Activated naive CD4-positive, alpha-beta T cell treated with anti-CD3 and anti-CD28 coated beads, Interleukin-2, amount 50 U/mL, for 72 hours (primary cell): ENCODE data around the gene PDZRN4. TPM values are rescaled to one million over a fixed set of nuclear protein-coding genes. Genes with fewer than 3 reads are reported as not detected.

ENCODE experiments used
- ATAC-seq, 2 donors: fragments of 150-1000 bp; cut with Tn5 transposase; 2 replicates each; pipeline ENCODE4 v1.10.0; 2021; ENCODE audit warnings: mild to moderate bottlenecking in 2 of 2, moderate library complexity in 2 of 2
- DNase-seq, 2 donors: peaks; one replicate each; pipeline ENCODE4 v3.0.0; 2021 to 2022; ENCODE audit warnings: low spot score in 2 of 2
- H3K27ac Mint-ChIP-seq, 2 donors: one replicate each; pipeline ENCODE4 v1.8.0; 2022; ENCODE audit warnings: mild to moderate bottlenecking in 2 of 2, mixed read lengths in 2 of 2
- H3K36me3 Mint-ChIP-seq, 2 donors: one replicate each; pipeline ENCODE4 v1.8.0; 2022; ENCODE audit warnings: mixed read lengths in 2 of 2
- H3K9me3 Mint-ChIP-seq, 2 donors: one replicate each; pipeline ENCODE4 v1.8.0; 2022; ENCODE audit warnings: mixed read lengths in 2 of 2
- total RNA-seq, 2 donors: library from RNA; stranded (reverse); gene quantifications; one replicate each; pipeline ENCODE4 v1.2.3, GENCODE V29; 2022

PDZRN4 gene
- total RNA-seq, 2 donors from 2014 or later, result not detected

DNA sequence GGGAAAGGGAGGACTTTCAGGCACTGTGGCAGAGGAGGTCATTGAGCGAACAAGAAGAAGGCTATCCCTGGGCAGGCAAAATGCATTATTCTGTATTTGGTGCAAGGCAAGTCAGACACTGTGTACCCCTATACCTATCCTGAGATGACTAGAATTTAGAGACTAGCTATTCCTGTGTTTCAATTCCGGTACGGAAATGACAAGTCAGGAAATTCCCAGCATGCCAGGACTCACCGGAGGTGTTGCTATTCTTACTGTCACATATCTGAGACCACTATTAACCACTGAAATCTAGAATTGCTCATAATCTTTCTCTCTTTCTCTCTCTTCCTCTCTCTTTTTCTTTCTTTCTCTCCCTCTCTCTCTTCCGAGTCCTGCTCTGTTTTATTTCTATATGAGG lies 297.1 kb downstream of the PDZRN4 start:
- DNase-seq (no peak), ATAC-seq (no peak)
- Mint-ChIP-seq H3K9me3 (no peaks in the 10 kb centered on the region), H3K36me3 (no peaks in the 10 kb centered on the region), H3K27ac (no peak overlapping the region)

- no peaks in the 10 kb centered on the region for H3K36me3 Mint-ChIP-seq
- no peaks in the 10 kb centered on the region for H3K9me3 Mint-ChIP-seq
- DNase-seq (no peak), ATAC-seq (no peak)
- no peak overlapping the region for H3K27ac Mint-ChIP-seq
These were observed 298.6 kb downstream of the PDZRN4 start for GRCh38 chr12:41486718-41487117.

GRCh38 chr12:41496009-41496408 lies 307.9 kb downstream of the PDZRN4 start:
- no peaks in the 10 kb centered on the region for H3K36me3 Mint-ChIP-seq
- H3K27ac Mint-ChIP-seq, result no peak overlapping the region
- DNase-seq (no peak), ATAC-seq (no peak)
- H3K9me3 Mint-ChIP-seq, result no peaks in the 10 kb centered on the region

DNA sequence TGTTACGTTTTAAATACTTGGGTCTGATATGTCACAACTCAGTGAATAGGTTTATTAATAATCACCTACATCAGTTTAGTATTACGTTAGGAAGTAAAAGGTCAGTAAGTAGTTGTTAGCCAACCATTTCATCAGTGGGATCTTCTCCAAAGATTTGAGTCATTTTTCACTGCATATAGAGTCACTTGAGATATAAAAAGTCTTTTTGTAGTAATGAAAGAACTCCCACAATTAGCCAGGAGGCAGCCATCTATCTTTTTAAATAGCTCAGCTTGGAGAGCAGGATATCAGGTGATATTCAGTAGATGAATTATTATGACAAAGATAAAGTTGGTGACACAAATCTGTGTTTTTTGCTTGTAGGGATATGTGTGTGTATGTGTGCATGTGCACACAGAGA lies 309.3 kb downstream of the PDZRN4 start:
- no peak for DNase-seq
- no peaks in the 10 kb centered on the region for H3K36me3 Mint-ChIP-seq
- H3K27ac Mint-ChIP-seq, result no peak overlapping the region

DNA sequence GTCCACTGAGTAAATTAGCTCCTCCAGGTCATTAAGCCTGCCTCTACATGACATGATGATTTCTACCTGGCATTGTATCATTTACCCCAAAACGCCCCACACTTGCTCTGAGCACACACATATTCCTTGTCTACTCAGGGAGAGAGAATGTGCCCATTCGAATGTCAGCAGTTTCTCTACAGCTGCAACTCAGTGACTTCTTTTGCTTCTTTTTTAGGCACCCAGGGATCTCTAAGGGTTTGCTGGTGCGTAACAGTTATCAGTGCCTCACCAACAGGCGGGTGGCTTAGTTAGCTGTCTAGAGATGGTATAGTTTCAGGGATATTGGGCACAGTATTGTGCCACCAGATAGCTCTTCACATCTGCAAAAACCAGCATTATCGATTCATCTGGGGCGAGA lies 316.9 kb downstream of the PDZRN4 start:
- Mint-ChIP-seq H3K9me3 (no peaks in the 10 kb centered on the region), H3K27ac (no peak overlapping the region), H3K36me3 (no peaks in the 10 kb centered on the region)
- ATAC-seq (no peak), DNase-seq (no peak)

More for the DNA sequence above, 309.3 kb downstream of the PDZRN4 start:
- ATAC-seq, result no peak
- H3K9me3 Mint-ChIP-seq, result no peaks in the 10 kb centered on the region

GRCh38 chr12:41507286-41507685 lies 319.2 kb downstream of the PDZRN4 start:
- Mint-ChIP-seq H3K9me3 (no peaks in the 10 kb centered on the region), H3K27ac (no peak overlapping the region), H3K36me3 (no peaks in the 10 kb centered on the region)
- ATAC-seq, result no peak
- DNase-seq, result no peak

- no peak overlapping the region for H3K27ac Mint-ChIP-seq
- no peaks in the 10 kb centered on the region for H3K9me3 Mint-ChIP-seq
- DNase-seq, result no peak
- H3K36me3 Mint-ChIP-seq, result no peaks in the 10 kb centered on the region
- no peak for ATAC-seq
These were observed 321.3 kb downstream of the PDZRN4 start for GRCh38 chr12:41509271-41510055.

DNA sequence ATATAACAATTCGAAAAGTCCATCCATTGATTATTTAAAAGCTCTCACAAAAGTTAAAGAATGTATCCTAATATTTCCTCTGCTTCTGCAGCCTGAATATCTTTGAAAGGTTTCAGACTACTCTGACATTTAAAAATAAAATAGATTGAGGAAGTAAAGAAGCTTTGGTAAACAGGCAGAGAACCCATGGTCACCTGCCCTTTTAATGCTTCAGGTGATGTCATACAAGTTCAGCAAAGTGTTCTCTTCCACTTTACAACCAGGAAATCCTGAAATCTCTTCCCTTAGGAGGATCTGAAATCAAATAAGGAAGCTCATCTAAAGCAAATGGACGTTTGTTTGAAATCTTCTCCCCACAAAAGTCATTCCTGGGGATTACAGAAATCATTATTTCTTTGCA lies 322.4 kb downstream of the PDZRN4 start:
- no peak overlapping the region for H3K27ac Mint-ChIP-seq
- ATAC-seq (no peak), DNase-seq (no peak)
- H3K36me3 Mint-ChIP-seq, result no peaks in the 10 kb centered on the region
- no peaks in the 10 kb centered on the region for H3K9me3 Mint-ChIP-seq

DNA sequence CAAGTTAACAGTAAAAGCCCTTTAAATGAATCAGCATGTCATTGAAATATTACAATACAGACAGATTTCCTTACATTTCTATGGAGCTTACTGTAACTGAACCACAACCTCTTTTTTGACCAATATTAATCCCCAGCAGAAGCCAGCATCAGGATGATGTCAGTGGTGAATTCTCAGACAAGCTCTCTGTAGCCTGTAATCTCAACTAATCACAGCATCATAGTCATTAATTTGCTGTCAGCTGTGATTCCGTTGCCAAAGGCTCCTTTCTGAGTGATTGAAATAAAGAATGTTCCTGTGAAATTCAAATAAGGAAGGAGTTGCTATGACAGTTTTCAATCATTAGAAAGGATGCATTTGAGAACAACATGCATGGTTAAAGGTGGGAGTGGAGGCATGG lies 323.1 kb downstream of the PDZRN4 start:
- ATAC-seq, result no peak
- Mint-ChIP-seq H3K36me3 (no peaks in the 10 kb centered on the region), H3K27ac (no peak overlapping the region), H3K9me3 (no peaks in the 10 kb centered on the region)
- DNase-seq, result no peak

- Mint-ChIP-seq H3K9me3 (no peaks in the 10 kb centered on the region), H3K27ac (no peak overlapping the region), H3K36me3 (no peaks in the 10 kb centered on the region)
- ATAC-seq, result no peak
- DNase-seq, result no peak
These were observed 324.4 kb downstream of the PDZRN4 start for GRCh38 chr12:41512497-41512896.

DNA sequence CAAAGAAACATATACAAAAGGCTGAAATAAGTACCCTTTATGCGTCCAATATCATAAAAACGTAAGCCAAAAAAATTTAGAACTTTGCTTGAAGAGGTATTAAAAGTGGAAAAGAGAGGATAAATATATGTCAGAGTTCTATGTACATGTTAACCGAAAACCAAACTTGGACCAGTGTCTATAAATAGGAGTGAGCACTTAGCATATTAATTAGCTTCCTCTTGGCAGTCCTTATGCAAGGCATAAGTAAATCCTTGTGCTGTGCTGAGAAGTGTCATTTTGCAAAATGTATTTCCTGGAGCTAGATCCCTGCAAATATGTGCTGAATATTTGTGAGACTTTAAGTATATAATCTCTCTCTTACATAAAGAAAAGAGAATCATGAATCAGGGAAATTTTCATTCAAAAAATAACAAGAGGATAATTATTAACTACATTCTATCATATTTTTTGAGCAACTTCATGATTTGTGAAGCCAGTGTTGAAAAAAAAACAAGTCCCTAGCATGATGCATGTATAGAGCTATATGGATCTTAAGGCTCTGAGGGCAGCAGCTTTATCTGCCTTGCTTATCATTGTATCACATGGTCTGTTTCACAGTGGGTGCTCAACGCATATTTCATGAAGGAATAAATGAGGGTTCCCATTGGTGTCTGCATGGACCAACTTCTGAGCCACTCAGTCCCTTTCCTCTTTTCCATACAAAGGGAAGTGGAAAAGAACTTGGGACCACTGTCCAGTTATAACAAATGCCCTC lies 326.1 kb downstream of the PDZRN4 start:
- no peaks in the 10 kb centered on the region for H3K36me3 Mint-ChIP-seq
- no peak overlapping the region for H3K27ac Mint-ChIP-seq
- no peaks in the 10 kb centered on the region for H3K9me3 Mint-ChIP-seq
- ATAC-seq, result no peak
- DNase-seq, result no peak

GRCh38 chr12:41514907-41515306 lies 326.8 kb downstream of the PDZRN4 start:
- no peaks in the 10 kb centered on the region for H3K9me3 Mint-ChIP-seq
- ATAC-seq, result no peak
- no peak for DNase-seq
- H3K27ac Mint-ChIP-seq, result no peak overlapping the region
- H3K36me3 Mint-ChIP-seq, result no peaks in the 10 kb centered on the region

- Mint-ChIP-seq H3K36me3 (no peaks in the 10 kb centered on the region), H3K27ac (no peak overlapping the region), H3K9me3 (no peaks in the 10 kb centered on the region)
- DNase-seq (no peak), ATAC-seq (no peak)
These were observed 327.8 kb downstream of the PDZRN4 start for GRCh38 chr12:41515953-41516352.

DNA sequence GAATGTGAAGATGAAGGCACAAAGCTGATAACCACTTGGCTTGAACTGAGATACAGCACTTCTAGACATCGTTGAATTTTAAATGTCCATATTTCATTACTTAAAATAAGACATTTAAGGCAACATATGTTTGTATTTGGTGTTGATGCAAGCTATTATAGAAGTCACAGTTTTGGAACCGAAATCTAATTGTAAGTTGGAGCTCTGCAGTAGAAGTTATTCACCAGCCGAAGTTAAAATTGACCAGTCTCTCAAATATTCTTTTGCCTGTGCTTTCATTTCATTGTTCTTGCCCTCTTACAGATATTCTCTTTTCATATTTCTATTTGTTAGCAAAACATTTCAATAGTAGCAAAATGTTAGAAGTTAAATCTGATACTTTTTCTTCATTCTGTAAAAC lies 332.7 kb downstream of the PDZRN4 start:
- Mint-ChIP-seq H3K9me3 (no peaks in the 10 kb centered on the region), H3K27ac (no peak overlapping the region)
- no peak for ATAC-seq

GRCh38 chr12:41521872-41522379 lies 333.8 kb downstream of the PDZRN4 start:
- no peak for DNase-seq
- H3K27ac Mint-ChIP-seq, result no peak overlapping the region
- H3K36me3 Mint-ChIP-seq, result no peaks in the 10 kb centered on the region
- peaks cover 0 to 3% of the 10 kb centered on the region in 2 donors for H3K9me3 Mint-ChIP-seq
- no peak for ATAC-seq

More for the DNA sequence above, 332.7 kb downstream of the PDZRN4 start:
- no peak for DNase-seq
- H3K36me3 Mint-ChIP-seq, result no peaks in the 10 kb centered on the region

GRCh38 chr12:41527062-41527461 lies 338.9 kb downstream of the PDZRN4 start:
- no peak for DNase-seq
- Mint-ChIP-seq H3K9me3 (peaks cover 0 to 4% of the 10 kb centered on the region in 2 donors), H3K36me3 (no peaks in the 10 kb centered on the region), H3K27ac (no peak overlapping the region)
- ATAC-seq, result no peak

DNA sequence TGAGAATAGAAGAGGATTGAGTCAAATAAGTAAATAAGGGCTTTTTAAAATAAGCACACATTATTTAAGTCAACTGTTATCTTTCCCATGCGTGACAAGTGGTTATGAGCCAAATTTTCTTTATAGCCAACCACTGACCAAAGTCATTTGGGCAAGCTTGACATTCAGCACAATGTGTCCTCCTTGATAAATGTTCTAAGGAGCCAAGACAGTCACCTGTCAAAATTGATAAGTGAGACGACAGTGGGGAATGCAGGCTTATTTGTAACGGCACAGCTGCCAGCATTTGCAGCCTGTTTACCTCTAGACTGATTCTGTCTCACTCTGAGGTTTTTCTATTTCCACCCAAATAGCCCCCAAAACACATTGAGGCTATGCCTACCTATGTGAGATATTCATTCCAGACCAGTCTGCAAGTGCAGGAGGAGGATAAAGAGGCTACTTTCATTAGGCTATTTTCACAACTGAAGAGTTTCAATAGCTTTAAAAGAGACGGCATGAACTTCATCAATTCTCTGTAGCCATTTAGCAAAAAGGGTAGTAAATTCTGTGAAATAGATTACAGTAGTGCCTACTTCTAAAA lies 339.5 kb downstream of the PDZRN4 start:
- no peaks in the 10 kb centered on the region for H3K36me3 Mint-ChIP-seq
- no peak overlapping the region for H3K27ac Mint-ChIP-seq
- DNase-seq (no peak), ATAC-seq (no peak)
- peaks cover 0 to 4% of the 10 kb centered on the region in 2 donors for H3K9me3 Mint-ChIP-seq
